ENCODE results near the gene CDKAL1. TPM values are rescaled to one million over a fixed set of nuclear protein-coding genes. Genes with fewer than 3 reads are reported as not detected.

The CDKAL1 gene
- total RNA-seq, 2 donors from 2014 or later = 23.5 to 26.4 TPM

DNA sequence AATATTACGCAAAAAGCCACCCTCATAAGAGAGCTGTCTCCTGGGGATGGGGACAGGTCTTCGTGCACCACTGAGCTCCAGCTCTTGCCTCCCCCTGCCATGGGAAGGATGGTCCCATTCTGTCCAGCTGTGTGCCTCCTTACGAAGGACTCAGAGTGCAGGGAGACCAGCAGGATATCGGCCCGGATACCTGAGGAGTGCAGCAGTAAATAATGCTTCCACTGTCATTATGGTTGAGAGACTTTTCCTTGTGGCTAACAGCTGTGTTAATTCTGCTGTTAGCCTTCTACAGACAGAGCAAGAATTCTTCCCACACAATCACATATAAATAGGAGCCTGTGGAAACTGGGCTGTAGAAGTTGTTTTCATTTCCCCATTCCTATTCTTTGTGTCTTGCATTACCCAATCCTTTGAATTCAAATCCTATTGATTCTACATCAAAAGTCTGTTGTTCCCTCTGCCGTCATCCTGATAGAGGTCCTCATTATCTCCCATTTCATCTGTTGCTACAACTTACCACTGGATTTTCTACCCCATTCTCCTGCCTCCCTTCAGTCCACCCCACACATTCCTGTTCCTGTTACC lies 694.7 kb downstream of the CDKAL1 start:
- 86 to 91% methylated on average over 5 to 6 of the region's 6 CpGs for WGBS, 2 experiments (ENCODE audit: insufficient coverage in 1 of 2, insufficient read length in 1 of 2)

GRCh38 chr6:21230536-21230935 lies 696.3 kb downstream of the CDKAL1 start:
- 95 to 100% methylated on average over 5 of the region's 5 CpGs for WGBS, 2 experiments (ENCODE audit: insufficient coverage in 1 of 2, insufficient read length in 1 of 2)
- H3K27ac Mint-ChIP-seq = no peak overlapping the region
- peaks cover 45% of the 10 kb centered on the region for H3K36me3 Mint-ChIP-seq (ENCODE audit: low read depth)
- no peaks in the 10 kb centered on the region for H3K27me3 ChIP-seq (ENCODE audit: control insufficient read depth, insufficient read depth, low read length, poor library complexity, severe bottlenecking)
- no peak for TF ChIP-seq CTCF (conservative IDR thresholded peaks at IDR 0.05)
- peaks cover 29% of the 10 kb centered on the region for H3K9me3 Mint-ChIP-seq
- no peaks in the 10 kb centered on the region for H3K27me3 Mint-ChIP-seq (ENCODE audit: insufficient read depth)
- H3K9ac ChIP-seq (ENCODE audit: extremely low read depth, low read length, poor library complexity, severe bottlenecking) = no peak overlapping the region
- peaks cover 7% of the 10 kb centered on the region for H3K36me3 ChIP-seq (ENCODE audit: control insufficient read depth, insufficient read depth, low read length)
- no peak overlapping the region for H3K4me3 ChIP-seq (ENCODE audit: low read length)
- H3K9me3 ChIP-seq (ENCODE audit: control insufficient read depth, low read length) = peaks cover 29% of the 10 kb centered on the region
- H3K27ac ChIP-seq (ENCODE audit: low read depth, low read length) = no peak overlapping the region
- peaks cover under 1% of the 10 kb centered on the region for H3K4me1 ChIP-seq (ENCODE audit: control insufficient read depth, insufficient read depth, low read length)
- peaks cover 14% of the 10 kb centered on the region for H3K4me1 Mint-ChIP-seq
- no peak overlapping the region for H3K4me3 Mint-ChIP-seq
- no peak for DNase-seq

More for the DNA sequence above, 694.7 kb downstream of the CDKAL1 start:
- Mint-ChIP-seq H3K36me3 (ENCODE audit: low read depth) (peaks cover 36% of the 10 kb centered on the region), H3K9me3 (peaks cover 15% of the 10 kb centered on the region), H3K4me1 (peaks cover 9% of the 10 kb centered on the region), H3K27ac (no peak overlapping the region), H3K4me3 (no peak overlapping the region), H3K27me3 (ENCODE audit: insufficient read depth) (no peaks in the 10 kb centered on the region)
- Histone ChIP-seq H3K9ac (ENCODE audit: extremely low read depth, low read length, poor library complexity, severe bottlenecking) (no peak overlapping the region), H3K4me1 (ENCODE audit: control insufficient read depth, insufficient read depth, low read length) (peaks cover under 1% of the 10 kb centered on the region), H3K36me3 (ENCODE audit: control insufficient read depth, insufficient read depth, low read length) (peaks cover 7% of the 10 kb centered on the region), H3K4me3 (ENCODE audit: low read length) (no peak overlapping the region), H3K27ac (ENCODE audit: low read depth, low read length) (no peak overlapping the region), H3K9me3 (ENCODE audit: control insufficient read depth, low read length) (peaks cover 35% of the 10 kb centered on the region), H3K27me3 (ENCODE audit: control insufficient read depth, insufficient read depth, low read length, poor library complexity, severe bottlenecking) (no peaks in the 10 kb centered on the region)
- DNase-seq = no peak
- no peak for TF ChIP-seq CTCF (conservative IDR thresholded peaks at IDR 0.05)

DNA sequence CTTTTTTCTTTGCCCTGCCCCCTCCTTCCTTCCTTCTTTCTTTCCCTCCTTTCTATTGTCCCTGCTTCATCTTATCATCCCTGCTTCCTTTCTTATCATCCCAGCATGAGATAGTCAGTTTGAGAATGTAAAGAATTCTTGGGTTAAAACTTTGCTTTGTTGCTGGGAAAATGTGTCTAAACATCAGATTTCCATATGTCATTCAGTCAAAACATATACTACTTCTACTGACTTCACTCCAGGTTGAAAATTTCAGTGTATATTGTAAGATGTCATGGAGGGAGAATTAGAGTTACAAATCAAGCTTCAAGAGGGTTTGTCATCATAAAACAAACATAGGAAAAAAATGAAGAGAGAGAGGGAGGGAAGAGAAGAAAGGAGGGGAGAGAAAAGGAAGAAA lies 700.9 kb downstream of the CDKAL1 start:
- Mint-ChIP-seq H3K27ac (peak overlapping the region; percentile 69), H3K27me3 (ENCODE audit: insufficient read depth) (no peaks in the 10 kb centered on the region), H3K4me1 (peaks cover 10% of the 10 kb centered on the region), H3K36me3 (ENCODE audit: low read depth) (peaks cover 54% of the 10 kb centered on the region), H3K9me3 (peaks cover 52% of the 10 kb centered on the region), H3K4me3 (no peak overlapping the region)
- Histone ChIP-seq H3K9ac (ENCODE audit: extremely low read depth, low read length, poor library complexity, severe bottlenecking) (no peak overlapping the region), H3K36me3 (ENCODE audit: control insufficient read depth, insufficient read depth, low read length) (peaks cover 7% of the 10 kb centered on the region), H3K27ac (ENCODE audit: low read depth, low read length) (no peak overlapping the region), H3K4me1 (ENCODE audit: control insufficient read depth, insufficient read depth, low read length) (peaks cover 3% of the 10 kb centered on the region), H3K9me3 (ENCODE audit: control insufficient read depth, low read length) (peaks cover 49% of the 10 kb centered on the region), H3K4me3 (ENCODE audit: low read length) (peak overlapping the region; percentile 67), H3K27me3 (ENCODE audit: control insufficient read depth, insufficient read depth, low read length, poor library complexity, severe bottlenecking) (no peaks in the 10 kb centered on the region)
- no peak for DNase-seq
- no peak for TF ChIP-seq CTCF (conservative IDR thresholded peaks at IDR 0.05)

Data from endodermal cell (in vitro differentiated cells).